ENCODE data around the gene GOLIM4. TPM values are rescaled to one million over a fixed set of nuclear protein-coding genes. Genes with fewer than 3 reads are reported as not detected.

GOLIM4 gene
- total and polyA plus RNA-seq, 2 experiments from 2014 or later, result 34.4 to 50.5 TPM

DNA sequence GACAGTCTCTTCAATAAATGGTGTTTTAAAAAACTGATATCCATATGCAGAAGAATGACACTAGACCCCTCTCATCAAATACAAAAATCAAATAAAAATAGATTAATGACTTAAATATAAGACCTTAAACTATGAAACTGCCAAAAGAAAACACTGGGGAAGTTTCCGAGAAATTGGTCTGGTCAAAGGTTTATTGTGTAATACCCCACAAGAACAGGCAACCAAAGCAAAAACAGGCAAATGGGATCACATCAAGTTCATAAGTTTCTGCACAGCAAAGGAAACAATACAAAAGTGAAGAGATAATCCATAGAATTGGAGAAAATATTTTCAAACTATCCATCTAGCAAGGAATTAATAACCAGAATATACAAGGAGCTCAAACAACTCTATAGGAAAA lies 126.2 kb downstream of the GOLIM4 start:
- Histone ChIP-seq H3K4me3 (no peak overlapping the region), H3K27ac (ENCODE audit: low read depth) (no peak overlapping the region), H3K27me3 (ENCODE audit: insufficient read depth) (no peaks in the 10 kb centered on the region), H3K79me2 (replicated peaks; ENCODE audit: insufficient read depth) (no peaks in the 10 kb centered on the region), H3K4me1 (ENCODE audit: insufficient read depth) (no peaks in the 10 kb centered on the region), H3F3A (replicated peaks; ENCODE audit: low read depth) (no peaks in the 10 kb centered on the region), H3K9me2 (ENCODE audit: insufficient read depth) (no peaks in the 10 kb centered on the region; the same call in none of the 2 replicates), H3K36me3 (ENCODE audit: insufficient read depth) (no peaks in the 10 kb centered on the region), H2AFZ (no peak overlapping the region), H3K4me2 (no peak overlapping the region), H4K20me1 (replicated peaks; ENCODE audit: insufficient read depth) (no peaks in the 10 kb centered on the region)
- TF ChIP-seq EZH2 (IDR thresholded peaks at IDR 0.05; ENCODE audit: low read depth, unreplicated experiment) (no peak), POLR2AphosphoS5 (IDR thresholded peaks at IDR 0.05; ENCODE audit: low read depth) (no peak), ZNF331 (CRISPR knock-in tag; IDR thresholded peaks at IDR 0.05; ENCODE audit: low read depth) (no peak), CREB1 (CRISPR knock-in tag; IDR thresholded peaks at IDR 0.05; ENCODE audit: low read depth) (no peak), EZH2phosphoT487 (IDR thresholded peaks at IDR 0.05; ENCODE audit: unreplicated experiment) (no peak), ZNF114 (CRISPR knock-in tag; IDR thresholded peaks at IDR 0.05) (no peak), STAT1 (IDR thresholded peaks at IDR 0.05; ENCODE audit: unreplicated experiment) (no peak), JUNB (IDR thresholded peaks at IDR 0.05; ENCODE audit: unreplicated experiment) (no peak), NANOG (IDR thresholded peaks at IDR 0.05; ENCODE audit: borderline replicate concordance) (no peak)
- TF ChIP-seq, protein P1, sequence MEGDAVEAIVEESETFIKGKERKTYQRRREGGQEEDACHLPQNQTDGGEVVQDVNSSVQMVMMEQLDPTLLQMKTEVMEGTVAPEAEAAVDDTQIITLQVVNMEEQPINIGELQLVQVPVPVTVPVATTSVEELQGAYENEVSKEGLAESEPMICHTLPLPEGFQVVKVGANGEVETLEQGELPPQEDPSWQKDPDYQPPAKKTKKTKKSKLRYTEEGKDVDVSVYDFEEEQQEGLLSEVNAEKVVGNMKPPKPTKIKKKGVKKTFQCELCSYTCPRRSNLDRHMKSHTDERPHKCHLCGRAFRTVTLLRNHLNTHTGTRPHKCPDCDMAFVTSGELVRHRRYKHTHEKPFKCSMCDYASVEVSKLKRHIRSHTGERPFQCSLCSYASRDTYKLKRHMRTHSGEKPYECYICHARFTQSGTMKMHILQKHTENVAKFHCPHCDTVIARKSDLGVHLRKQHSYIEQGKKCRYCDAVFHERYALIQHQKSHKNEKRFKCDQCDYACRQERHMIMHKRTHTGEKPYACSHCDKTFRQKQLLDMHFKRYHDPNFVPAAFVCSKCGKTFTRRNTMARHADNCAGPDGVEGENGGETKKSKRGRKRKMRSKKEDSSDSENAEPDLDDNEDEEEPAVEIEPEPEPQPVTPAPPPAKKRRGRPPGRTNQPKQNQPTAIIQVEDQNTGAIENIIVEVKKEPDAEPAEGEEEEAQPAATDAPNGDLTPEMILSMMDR (conservative IDR thresholded peaks at IDR 0.05; ENCODE audit: low read depth in 2 of 2), result no peak
- TF ChIP-seq, protein P2, sequence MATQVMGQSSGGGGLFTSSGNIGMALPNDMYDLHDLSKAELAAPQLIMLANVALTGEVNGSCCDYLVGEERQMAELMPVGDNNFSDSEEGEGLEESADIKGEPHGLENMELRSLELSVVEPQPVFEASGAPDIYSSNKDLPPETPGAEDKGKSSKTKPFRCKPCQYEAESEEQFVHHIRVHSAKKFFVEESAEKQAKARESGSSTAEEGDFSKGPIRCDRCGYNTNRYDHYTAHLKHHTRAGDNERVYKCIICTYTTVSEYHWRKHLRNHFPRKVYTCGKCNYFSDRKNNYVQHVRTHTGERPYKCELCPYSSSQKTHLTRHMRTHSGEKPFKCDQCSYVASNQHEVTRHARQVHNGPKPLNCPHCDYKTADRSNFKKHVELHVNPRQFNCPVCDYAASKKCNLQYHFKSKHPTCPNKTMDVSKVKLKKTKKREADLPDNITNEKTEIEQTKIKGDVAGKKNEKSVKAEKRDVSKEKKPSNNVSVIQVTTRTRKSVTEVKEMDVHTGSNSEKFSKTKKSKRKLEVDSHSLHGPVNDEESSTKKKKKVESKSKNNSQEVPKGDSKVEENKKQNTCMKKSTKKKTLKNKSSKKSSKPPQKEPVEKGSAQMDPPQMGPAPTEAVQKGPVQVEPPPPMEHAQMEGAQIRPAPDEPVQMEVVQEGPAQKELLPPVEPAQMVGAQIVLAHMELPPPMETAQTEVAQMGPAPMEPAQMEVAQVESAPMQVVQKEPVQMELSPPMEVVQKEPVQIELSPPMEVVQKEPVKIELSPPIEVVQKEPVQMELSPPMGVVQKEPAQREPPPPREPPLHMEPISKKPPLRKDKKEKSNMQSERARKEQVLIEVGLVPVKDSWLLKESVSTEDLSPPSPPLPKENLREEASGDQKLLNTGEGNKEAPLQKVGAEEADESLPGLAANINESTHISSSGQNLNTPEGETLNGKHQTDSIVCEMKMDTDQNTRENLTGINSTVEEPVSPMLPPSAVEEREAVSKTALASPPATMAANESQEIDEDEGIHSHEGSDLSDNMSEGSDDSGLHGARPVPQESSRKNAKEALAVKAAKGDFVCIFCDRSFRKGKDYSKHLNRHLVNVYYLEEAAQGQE (IDR thresholded peaks at IDR 0.05; ENCODE audit: unreplicated experiment), result no peak
- TF ChIP-seq, protein P3, sequence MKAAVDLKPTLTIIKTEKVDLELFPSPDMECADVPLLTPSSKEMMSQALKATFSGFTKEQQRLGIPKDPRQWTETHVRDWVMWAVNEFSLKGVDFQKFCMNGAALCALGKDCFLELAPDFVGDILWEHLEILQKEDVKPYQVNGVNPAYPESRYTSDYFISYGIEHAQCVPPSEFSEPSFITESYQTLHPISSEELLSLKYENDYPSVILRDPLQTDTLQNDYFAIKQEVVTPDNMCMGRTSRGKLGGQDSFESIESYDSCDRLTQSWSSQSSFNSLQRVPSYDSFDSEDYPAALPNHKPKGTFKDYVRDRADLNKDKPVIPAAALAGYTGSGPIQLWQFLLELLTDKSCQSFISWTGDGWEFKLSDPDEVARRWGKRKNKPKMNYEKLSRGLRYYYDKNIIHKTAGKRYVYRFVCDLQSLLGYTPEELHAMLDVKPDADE (IDR thresholded peaks at IDR 0.05), result no peak
- TF ChIP-seq, protein P4, sequence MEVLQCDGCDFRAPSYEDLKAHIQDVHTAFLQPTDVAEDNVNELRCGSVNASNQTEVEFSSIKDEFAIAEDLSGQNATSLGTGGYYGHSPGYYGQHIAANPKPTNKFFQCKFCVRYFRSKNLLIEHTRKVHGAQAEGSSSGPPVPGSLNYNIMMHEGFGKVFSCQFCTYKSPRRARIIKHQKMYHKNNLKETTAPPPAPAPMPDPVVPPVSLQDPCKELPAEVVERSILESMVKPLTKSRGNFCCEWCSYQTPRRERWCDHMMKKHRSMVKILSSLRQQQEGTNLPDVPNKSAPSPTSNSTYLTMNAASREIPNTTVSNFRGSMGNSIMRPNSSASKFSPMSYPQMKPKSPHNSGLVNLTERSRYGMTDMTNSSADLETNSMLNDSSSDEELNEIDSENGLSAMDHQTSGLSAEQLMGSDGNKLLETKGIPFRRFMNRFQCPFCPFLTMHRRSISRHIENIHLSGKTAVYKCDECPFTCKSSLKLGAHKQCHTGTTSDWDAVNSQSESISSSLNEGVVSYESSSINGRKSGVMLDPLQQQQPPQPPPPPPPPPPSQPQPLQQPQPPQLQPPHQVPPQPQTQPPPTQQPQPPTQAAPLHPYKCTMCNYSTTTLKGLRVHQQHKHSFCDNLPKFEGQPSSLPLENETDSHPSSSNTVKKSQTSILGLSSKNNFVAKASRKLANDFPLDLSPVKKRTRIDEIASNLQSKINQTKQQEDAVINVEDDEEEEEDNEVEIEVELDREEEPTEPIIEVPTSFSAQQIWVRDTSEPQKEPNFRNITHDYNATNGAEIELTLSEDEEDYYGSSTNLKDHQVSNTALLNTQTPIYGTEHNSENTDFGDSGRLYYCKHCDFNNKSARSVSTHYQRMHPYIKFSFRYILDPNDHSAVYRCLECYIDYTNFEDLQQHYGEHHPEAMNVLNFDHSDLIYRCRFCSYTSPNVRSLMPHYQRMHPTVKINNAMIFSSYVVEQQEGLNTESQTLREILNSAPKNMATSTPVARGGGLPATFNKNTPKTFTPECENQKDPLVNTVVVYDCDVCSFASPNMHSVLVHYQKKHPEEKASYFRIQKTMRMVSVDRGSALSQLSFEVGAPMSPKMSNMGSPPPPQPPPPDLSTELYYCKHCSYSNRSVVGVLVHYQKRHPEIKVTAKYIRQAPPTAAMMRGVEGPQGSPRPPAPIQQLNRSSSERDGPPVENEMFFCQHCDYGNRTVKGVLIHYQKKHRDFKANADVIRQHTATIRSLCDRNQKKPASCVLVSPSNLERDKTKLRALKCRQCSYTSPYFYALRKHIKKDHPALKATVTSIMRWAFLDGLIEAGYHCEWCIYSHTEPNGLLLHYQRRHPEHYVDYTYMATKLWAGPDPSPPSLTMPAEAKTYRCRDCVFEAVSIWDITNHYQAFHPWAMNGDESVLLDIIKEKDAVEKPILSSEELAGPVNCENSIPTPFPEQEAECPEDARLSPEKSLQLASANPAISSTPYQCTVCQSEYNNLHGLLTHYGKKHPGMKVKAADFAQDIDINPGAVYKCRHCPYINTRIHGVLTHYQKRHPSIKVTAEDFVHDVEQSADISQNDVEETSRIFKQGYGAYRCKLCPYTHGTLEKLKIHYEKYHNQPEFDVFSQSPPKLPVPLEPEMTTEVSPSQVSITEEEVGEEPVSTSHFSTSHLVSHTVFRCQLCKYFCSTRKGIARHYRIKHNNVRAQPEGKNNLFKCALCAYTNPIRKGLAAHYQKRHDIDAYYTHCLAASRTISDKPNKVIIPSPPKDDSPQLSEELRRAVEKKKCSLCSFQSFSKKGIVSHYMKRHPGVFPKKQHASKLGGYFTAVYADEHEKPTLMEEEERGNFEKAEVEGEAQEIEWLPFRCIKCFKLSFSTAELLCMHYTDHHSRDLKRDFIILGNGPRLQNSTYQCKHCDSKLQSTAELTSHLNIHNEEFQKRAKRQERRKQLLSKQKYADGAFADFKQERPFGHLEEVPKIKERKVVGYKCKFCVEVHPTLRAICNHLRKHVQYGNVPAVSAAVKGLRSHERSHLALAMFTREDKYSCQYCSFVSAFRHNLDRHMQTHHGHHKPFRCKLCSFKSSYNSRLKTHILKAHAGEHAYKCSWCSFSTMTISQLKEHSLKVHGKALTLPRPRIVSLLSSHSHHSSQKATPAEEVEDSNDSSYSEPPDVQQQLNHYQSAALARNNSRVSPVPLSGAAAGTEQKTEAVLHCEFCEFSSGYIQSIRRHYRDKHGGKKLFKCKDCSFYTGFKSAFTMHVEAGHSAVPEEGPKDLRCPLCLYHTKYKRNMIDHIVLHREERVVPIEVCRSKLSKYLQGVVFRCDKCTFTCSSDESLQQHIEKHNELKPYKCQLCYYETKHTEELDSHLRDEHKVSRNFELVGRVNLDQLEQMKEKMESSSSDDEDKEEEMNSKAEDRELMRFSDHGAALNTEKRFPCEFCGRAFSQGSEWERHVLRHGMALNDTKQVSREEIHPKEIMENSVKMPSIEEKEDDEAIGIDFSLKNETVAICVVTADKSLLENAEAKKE (CRISPR knock-in tag; IDR thresholded peaks at IDR 0.05), result no peak
- no peaks in the 10 kb centered on the region for H3K9me3 Mint-ChIP-seq
- no peaks in the 10 kb centered on the region for H3K27me3 Mint-ChIP-seq (ENCODE audit: insufficient read depth, low read depth, poor library complexity)
- H3K4me3 Mint-ChIP-seq, result no peak overlapping the region
- no peak overlapping the region for H3K27ac Mint-ChIP-seq
- no peak for ATAC-seq
- H3K4me1 Mint-ChIP-seq, result no peaks in the 10 kb centered on the region; the same call in 2 of the 3 replicates
- no peaks in the 10 kb centered on the region for H3K36me3 Mint-ChIP-seq (ENCODE audit: low read depth)
- DNase-seq (ENCODE audit: low spot score), result no peak
